ENCODE results near the gene EXOSC5.
A peak's percentile ranks its signal among the peaks of the same experiment; 100 is the strongest.
"Not testable (repeated sequence)": the region's sequence is repeated elsewhere in the genome, so short reads cannot be mapped to it uniquely, and the experiment has no call there.

EXOSC5 gene

GRCh38 chr19:41397086-41398049, at the start of gene EXOSC5, which contains the start of gene BCKDHA:
Gene EXOSC5 (minus strand): TSS chr19:41397359. CDS start chr19:41397328, 31 bp downstream.
Gene BCKDHA (plus strand): TSS chr19:41397818. CDS start chr19:41397828, 10 bp downstream.
- DNase-seq: peak; percentile 99

GRCh38 chr19:41445575-41445974, 48.4 kb upstream of the EXOSC5 start:
- DNase-seq: no peak

- no peak for DNase-seq
Measured at GRCh38 chr19:41443813-41444455, 46.8 kb upstream of the EXOSC5 start.

- DNase-seq: no peak
Measured at GRCh38 chr19:41442473-41443355, 45.6 kb upstream of the EXOSC5 start, which contains the start of gene ERICH4. Gene ERICH4 (plus strand): TSS chr19:41443156. CDS start chr19:41443170, 14 bp downstream.

GRCh38 chr19:41441321-41441945, 44.3 kb upstream of the EXOSC5 start:
- DNase-seq: no peak

GRCh38 chr19:41439441-41440222, 42.5 kb upstream of the EXOSC5 start, which contains the start of gene DMAC2:
Gene DMAC2 (minus strand): TSS chr19:41439912. CDS start chr19:41439899, 13 bp downstream.
- peak; percentile 97 for DNase-seq

GRCh38 chr19:41437944-41438574, 40.9 kb upstream of the EXOSC5 start:
- DNase-seq: no peak

GRCh38 chr19:41436674-41436951, 39.5 kb upstream of the EXOSC5 start:
- no peak for DNase-seq

GRCh38 chr19:41435936-41436673, 38.9 kb upstream of the EXOSC5 start:
- DNase-seq: no peak

- not testable (repeated sequence) for DNase-seq
Measured at GRCh38 chr19:41435376-41435775, 38.2 kb upstream of the EXOSC5 start.

GRCh38 chr19:41434450-41434849, 37.3 kb upstream of the EXOSC5 start:
- no peak for DNase-seq

GRCh38 chr19:41433171-41433570, 36.0 kb upstream of the EXOSC5 start:
- no peak for DNase-seq

GRCh38 chr19:41431426-41432386, 34.5 kb upstream of the EXOSC5 start:
- peak; percentile 18 for DNase-seq

- DNase-seq: no peak
Measured at GRCh38 chr19:41430922-41431321, 33.8 kb upstream of the EXOSC5 start.

- DNase-seq: no peak
Measured at GRCh38 chr19:41428481-41428859, 31.3 kb upstream of the EXOSC5 start.

- peak; percentile 62 for DNase-seq
Measured at GRCh38 chr19:41427647-41428480, 30.7 kb upstream of the EXOSC5 start.

GRCh38 chr19:41426952-41427646, 29.9 kb upstream of the EXOSC5 start, which contains the start of gene B3GNT8:
Gene B3GNT8 (minus strand): TSS chr19:41427374. CDS start chr19:41426778, 596 bp downstream.
- DNase-seq: peak; percentile 55
